ENCODE measurements around the gene KCTD6. TPM values are rescaled to one million over a fixed set of nuclear protein-coding genes. Genes with fewer than 3 reads are reported as not detected.

KCTD6 gene
- total RNA-seq, 1 experiment from 2014 or later, result 14.2 TPM

DNA sequence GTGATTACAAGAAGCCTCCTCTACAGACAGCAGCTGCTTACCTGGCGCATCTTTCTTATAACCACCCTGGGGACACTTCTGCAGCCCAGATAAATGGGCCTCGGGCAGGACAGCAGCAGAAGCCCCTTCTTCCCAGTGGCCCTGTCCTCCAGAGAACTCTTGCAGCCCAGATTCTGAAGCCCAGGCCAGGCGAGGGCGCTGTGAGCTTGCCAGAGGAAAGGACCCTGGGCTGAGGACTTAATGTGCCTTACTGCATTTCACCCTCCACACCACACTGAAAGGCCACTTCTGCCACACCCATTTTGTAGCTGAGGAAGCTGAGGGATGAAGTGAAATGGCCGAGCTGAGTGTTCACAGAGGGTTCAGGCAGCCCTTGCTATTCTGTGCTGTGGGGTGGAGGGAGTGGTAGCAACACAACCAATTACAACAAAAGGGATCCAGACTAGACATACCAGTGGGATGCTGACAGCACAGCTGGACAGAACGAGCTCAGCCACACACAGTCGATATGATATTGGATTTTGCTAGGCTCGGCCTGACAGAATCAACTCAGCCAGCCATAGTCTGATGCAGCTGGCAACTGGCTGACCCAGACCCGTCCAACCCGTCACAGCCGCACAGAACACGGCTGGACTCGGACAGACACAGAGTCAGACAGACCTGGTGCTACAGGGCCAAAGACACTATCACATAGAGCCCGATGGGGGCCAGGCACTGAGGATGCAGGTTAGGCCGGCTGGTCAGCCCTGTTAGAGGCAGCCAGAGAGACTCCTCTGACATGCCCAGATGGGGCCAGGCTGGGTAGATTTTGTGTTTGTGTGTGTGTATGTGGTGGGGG, 37.8 kb downstream of the KCTD6 start:
- TF ChIP-seq EZH2 (IDR thresholded peaks at IDR 0.05; ENCODE audit: borderline replicate concordance, low read depth, low read length, poor library complexity, severe bottlenecking), result no peak
- TF ChIP-seq, protein P1, sequence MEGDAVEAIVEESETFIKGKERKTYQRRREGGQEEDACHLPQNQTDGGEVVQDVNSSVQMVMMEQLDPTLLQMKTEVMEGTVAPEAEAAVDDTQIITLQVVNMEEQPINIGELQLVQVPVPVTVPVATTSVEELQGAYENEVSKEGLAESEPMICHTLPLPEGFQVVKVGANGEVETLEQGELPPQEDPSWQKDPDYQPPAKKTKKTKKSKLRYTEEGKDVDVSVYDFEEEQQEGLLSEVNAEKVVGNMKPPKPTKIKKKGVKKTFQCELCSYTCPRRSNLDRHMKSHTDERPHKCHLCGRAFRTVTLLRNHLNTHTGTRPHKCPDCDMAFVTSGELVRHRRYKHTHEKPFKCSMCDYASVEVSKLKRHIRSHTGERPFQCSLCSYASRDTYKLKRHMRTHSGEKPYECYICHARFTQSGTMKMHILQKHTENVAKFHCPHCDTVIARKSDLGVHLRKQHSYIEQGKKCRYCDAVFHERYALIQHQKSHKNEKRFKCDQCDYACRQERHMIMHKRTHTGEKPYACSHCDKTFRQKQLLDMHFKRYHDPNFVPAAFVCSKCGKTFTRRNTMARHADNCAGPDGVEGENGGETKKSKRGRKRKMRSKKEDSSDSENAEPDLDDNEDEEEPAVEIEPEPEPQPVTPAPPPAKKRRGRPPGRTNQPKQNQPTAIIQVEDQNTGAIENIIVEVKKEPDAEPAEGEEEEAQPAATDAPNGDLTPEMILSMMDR (conservative IDR thresholded peaks at IDR 0.05; ENCODE audit: low read depth, low read length), result peak; percentile 40
- no peak for DNase-seq (ENCODE audit: low spot score)
- H3K9me3 ChIP-seq (ENCODE audit: low read depth, low read length, poor library complexity, severe bottlenecking), result no peaks in the 10 kb centered on the region
- POLR2A ChIA-PET (ENCODE audit: low non-redundant PET), result interaction anchor here (0.6 kb wide), 1 partner anchor 212 kb away, joined by 4 read pairs; no protein-coding TSS in a partner anchor
- H3K36me3 ChIP-seq (ENCODE audit: insufficient read depth, low read length, poor library complexity, severe bottlenecking), result no peaks in the 10 kb centered on the region
- CTCF ChIA-PET, result interaction anchor here (0.6 kb wide), 1 partner anchor 495 kb away, joined by 3 read pairs; no protein-coding TSS in a partner anchor
- no peak overlapping the region for H3K4me3 ChIP-seq (ENCODE audit: low read depth, low read length, poor library complexity, severe bottlenecking)
- H3K4me1 ChIP-seq (ENCODE audit: insufficient read depth, low read length, poor library complexity, severe bottlenecking), result peaks cover 24% of the 10 kb centered on the region
- H3K27me3 ChIP-seq (replicated peaks; ENCODE audit: insufficient read depth, low read depth, low read length, poor library complexity), result no peaks in the 10 kb centered on the region
- no peak overlapping the region for H3K27ac ChIP-seq (ENCODE audit: low read depth, low read length, poor library complexity, severe bottlenecking)
- intact Hi-C loops (cut with micrococcal nuclease; ENCODE audit: unreplicated experiment), result loop anchor here (5.0 kb wide), 4 partner anchors 37 to 352 kb away; partner anchors contain the start of genes HTD2, KCTD6, PDHB and RPP14
- no TSS peak for BruUV-seq (replicated peaks)

DNA sequence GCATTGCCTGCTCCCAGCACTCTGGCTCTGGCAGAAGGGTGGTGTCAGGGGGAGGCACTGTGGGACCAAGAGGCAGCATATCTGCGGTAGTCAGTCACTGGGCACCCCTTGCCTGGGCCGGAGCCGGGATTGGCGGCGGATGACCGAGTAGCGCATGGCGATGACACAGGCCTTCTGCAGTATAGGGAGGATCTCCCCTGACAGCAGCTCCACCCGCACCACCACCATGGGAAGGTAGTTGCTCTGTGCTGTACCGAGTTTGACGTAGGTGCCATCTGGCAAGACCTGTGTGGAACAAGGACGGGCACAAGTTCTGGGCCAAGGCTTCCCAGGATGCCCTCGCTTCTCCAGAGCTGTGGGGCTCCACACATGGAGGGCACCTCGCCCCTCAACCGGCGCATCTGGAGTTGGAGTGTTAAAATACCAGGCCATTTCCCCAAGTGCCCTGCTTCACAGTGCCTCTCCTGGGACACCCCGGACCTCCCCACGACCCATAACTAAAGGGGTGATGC, 38.5 kb downstream of the KCTD6 start:
- Histone ChIP-seq H3K4me1 (ENCODE audit: insufficient read depth, low read length, poor library complexity, severe bottlenecking) (peaks cover 24% of the 10 kb centered on the region), H3K27me3 (replicated peaks; ENCODE audit: insufficient read depth, low read depth, low read length, poor library complexity) (no peaks in the 10 kb centered on the region), H3K4me3 (ENCODE audit: low read depth, low read length, poor library complexity, severe bottlenecking) (no peak overlapping the region), H3K36me3 (ENCODE audit: insufficient read depth, low read length, poor library complexity, severe bottlenecking) (no peaks in the 10 kb centered on the region), H3K9me3 (ENCODE audit: low read depth, low read length, poor library complexity, severe bottlenecking) (no peaks in the 10 kb centered on the region), H3K27ac (ENCODE audit: low read depth, low read length, poor library complexity, severe bottlenecking) (no peak overlapping the region)
- no peak for DNase-seq (ENCODE audit: low spot score)
- intact Hi-C loops (cut with micrococcal nuclease; ENCODE audit: unreplicated experiment), result loop anchor here (5.0 kb wide), 2 partner anchors 98 to 353 kb away; partner anchors contain the start of gene PDHB
- CTCF ChIA-PET, result no interaction called here
- POLR2A ChIA-PET (ENCODE audit: low non-redundant PET), result no interaction called here
- TF ChIP-seq, protein P1 (conservative IDR thresholded peaks at IDR 0.05; ENCODE audit: low read depth, low read length), result no peak
- TF ChIP-seq EZH2 (IDR thresholded peaks at IDR 0.05; ENCODE audit: borderline replicate concordance, low read depth, low read length, poor library complexity, severe bottlenecking), result no peak
- no TSS peak for BruUV-seq (replicated peaks)

DNA sequence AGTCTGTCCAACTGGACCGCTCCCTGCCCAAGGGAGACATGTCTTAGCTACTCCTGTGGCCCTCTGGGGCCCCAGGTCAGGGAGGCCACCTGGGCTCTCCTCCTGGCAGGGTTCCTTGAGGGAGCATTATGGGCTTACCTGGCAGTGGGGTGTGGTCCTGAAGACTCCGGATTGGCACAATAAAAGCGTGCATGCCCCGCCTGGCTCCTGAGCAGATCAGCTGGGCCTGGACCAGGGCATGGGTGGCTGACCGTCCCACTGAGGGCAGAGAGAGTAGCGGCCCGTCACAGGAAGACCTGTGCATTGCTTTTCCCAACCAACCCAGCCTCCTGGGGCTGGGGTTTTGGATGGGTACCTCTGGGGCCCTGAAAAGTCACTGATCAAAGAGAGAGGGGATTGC, 39.7 kb downstream of the KCTD6 start:
- no peaks in the 10 kb centered on the region for H3K36me3 ChIP-seq (ENCODE audit: insufficient read depth, low read length, poor library complexity, severe bottlenecking)
- ChIA-PET CTCF (no interaction called here), POLR2A (ENCODE audit: low non-redundant PET) (no interaction called here)
- peaks cover 17% of the 10 kb centered on the region for H3K4me1 ChIP-seq (ENCODE audit: insufficient read depth, low read length, poor library complexity, severe bottlenecking)
- no peak overlapping the region for H3K27ac ChIP-seq (ENCODE audit: low read depth, low read length, poor library complexity, severe bottlenecking)
- DNase-seq (ENCODE audit: low spot score), result no peak
- intact Hi-C loops (cut with micrococcal nuclease; ENCODE audit: unreplicated experiment), result loop anchor here (5.0 kb wide), 2 partner anchors 99 to 354 kb away; partner anchors contain the start of gene PDHB
- H3K9me3 ChIP-seq (ENCODE audit: low read depth, low read length, poor library complexity, severe bottlenecking), result no peaks in the 10 kb centered on the region
- TF ChIP-seq EZH2 (IDR thresholded peaks at IDR 0.05; ENCODE audit: borderline replicate concordance, low read depth, low read length, poor library complexity, severe bottlenecking), result no peak
- TF ChIP-seq, protein P1 (conservative IDR thresholded peaks at IDR 0.05; ENCODE audit: low read depth, low read length), result no peak
- H3K27me3 ChIP-seq (replicated peaks; ENCODE audit: insufficient read depth, low read depth, low read length, poor library complexity), result no peaks in the 10 kb centered on the region
- BruUV-seq (replicated peaks), result no TSS peak
- H3K4me3 ChIP-seq (ENCODE audit: low read depth, low read length, poor library complexity, severe bottlenecking), result no peak overlapping the region

All from A673 (cell line).